HG03342 (cell line): ENCODE measurements around the gene RBBP5.

Experiments
- ATAC-seq: cut with Tn5 transposase; IDR thresholded peaks from one replicate; pipeline ENCODE4 v1.9.1; 2021; ENCODE audit warnings: mild to moderate bottlenecking, moderate library complexity; ENCODE audit not compliant: unreplicated experiment

RBBP5 gene

GRCh38 chr1:205059660-205060059, 62.1 kb downstream of the RBBP5 start:
- no peak for ATAC-seq

- ATAC-seq, result no peak
Observed at GRCh38 chr1:205058853-205059252, 62.9 kb downstream of the RBBP5 start.

DNA sequence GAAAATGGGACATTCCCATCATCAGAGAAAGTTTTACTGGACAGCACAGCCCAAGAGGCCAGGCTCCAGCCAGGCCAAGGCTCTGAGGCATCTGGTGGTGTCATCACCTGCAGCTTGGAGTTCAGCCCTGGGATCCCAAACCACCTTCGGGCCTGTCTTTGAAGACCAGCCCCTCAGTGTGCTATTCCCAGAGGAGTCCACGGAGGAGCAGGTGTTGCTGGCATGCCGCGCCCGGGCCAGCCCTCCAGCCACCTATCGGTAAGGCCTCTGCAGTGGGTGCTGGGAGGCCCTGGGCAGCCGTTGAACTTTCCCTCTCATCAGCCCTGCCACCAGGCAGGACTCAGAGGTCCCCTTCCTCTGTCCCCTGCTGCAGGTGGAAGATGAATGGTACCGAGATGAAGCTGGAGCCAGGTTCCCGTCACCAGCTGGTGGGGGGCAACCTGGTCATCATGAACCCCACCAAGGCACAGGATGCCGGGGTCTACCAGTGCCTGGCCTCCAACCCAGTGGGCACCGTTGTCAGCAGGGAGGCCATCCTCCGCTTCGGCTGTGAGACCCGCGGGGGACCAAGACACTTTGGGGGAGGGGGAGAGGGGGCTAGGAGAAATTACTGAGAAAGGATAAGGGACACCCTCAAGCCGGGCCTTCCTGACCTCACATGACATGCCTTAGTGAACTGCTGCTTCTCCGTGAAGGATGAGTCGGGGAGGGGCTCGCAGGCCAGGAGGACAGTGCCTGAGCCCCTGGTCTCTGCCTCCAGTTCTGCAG, 63.8 kb downstream of the RBBP5 start:
- ATAC-seq, result no peak

GRCh38 chr1:205056956-205057568, 64.7 kb downstream of the RBBP5 start:
- ATAC-seq, result no peak

DNA sequence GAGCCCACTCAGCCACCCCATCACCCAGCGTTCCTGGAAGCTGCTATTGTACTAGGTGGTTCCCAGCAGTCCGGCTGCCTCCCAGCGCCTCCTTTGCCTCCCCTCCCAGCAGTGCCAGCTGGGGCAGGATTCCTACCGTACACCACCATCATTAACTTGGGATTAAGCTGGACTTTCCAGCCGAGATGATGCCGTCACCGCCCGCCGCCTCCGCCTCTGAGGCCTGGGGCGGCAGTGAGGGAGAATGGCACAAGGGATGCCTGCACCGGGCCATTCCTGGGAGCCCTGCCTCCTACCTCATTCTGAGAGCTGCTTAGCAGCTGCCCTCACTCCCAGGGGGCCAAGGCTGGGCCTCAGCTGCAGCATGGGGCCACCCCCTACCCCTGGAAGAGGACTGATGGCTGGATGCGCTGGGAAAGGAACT, 65.6 kb downstream of the RBBP5 start:
- ATAC-seq, result no peak

DNA sequence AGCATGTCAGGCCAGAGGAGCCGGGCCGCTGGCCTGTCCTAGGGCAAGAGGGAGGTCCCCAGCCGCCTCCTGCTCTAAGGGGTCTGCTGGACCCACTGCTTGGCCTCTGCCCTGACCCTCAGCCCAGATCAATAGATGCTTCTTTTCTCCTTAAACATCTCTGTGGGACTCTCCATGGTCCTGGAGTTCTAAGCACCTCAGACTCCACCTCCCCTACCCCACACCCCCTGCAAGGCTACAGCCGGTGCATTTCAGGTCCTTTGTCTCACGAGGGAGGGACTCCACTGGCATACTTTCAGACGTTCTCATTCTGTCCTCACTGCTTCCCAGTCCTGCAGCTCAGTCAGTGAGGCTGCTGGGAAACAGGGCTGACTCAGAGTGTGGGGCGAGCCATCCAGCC, 67.8 kb downstream of the RBBP5 start:
- no peak for ATAC-seq

- ATAC-seq, result no peak
Observed at GRCh38 chr1:205053296-205053695, 68.5 kb downstream of the RBBP5 start.

GRCh38 chr1:205052690-205053089, 69.1 kb downstream of the RBBP5 start:
- ATAC-seq, result no peak

DNA sequence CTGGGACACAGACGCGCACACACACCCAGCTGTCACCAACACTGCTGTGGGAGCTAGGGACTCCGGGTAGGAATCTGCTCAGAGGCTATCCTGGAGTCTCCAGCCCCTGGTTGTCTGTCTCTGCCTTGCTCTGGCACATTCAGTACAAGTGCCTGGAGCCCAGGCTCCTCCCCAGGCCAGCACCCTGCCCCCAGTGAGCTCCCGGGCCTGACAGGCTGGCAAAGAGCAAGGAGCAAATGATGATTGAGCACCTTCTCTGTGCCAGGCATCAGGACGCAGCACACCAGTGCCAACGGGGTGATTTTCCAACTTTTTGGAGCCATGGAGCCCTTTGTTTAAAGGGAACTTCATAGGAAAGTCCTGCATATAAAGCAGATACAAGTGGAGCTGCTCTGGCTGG, 72.3 kb downstream of the RBBP5 start:
- ATAC-seq, result no peak

DNA sequence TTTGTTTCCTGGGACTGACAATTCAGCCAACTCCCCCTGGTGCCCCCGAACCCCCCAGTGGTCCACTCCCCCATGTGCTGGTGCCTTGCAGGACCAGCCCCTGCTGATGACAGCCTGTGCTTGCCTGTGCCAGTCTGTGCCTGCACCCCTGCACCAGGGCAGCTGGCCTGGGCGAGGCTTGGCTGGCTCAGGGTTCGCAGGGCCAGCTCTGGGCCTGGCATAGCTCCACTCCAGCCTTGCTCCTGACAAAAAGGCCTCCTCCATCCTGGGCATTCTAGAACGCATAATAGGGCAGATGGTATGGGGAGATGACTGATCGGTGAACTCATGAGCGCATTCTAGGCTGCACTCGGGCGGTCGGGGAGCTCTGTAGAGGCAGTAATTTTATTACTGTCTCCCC, 73.4 kb downstream of the RBBP5 start:
- no peak for ATAC-seq

DNA sequence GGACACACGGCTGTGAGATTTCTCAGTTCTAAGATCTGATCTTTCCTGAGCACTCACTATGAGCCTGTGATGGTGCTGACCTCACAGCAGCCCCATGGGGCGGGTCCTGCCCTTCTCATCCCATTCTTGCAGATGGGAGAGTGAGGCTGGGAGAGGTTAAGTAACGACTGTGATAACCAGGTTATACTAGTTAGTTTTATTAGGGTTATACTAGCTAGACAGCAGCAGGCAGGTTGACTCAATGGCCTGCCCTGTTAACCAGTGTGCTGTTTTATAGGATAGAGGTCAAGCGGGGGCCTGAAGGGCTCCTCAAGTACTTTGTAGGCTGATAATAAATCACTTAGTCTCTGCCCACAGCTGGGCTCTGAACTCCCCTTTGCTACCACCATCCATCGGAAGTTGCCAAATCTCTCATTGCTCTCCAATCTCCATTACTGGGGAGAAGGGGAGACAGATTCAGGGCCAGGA, 74.0 kb downstream of the RBBP5 start:
- no peak for ATAC-seq

DNA sequence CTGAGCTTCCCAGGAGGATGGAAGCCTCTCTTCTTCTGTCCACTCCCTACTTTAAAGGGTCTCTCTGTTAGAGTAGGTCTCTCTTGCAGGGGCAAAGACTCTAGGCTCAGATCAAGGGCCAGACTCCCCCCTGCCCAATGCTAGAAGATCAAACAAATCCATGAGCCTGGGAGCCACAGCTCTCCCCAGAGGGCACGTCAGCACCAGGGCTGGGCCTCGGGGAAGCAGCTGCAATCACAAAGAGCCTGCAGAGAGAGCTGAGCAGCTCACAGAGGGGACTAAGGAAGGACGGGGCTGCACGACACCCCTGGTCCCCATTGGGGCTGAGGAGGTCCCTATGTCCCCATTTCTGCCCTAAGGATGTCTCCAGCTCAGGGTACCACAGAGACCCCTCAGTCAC, 74.9 kb downstream of the RBBP5 start:
- no peak for ATAC-seq

DNA sequence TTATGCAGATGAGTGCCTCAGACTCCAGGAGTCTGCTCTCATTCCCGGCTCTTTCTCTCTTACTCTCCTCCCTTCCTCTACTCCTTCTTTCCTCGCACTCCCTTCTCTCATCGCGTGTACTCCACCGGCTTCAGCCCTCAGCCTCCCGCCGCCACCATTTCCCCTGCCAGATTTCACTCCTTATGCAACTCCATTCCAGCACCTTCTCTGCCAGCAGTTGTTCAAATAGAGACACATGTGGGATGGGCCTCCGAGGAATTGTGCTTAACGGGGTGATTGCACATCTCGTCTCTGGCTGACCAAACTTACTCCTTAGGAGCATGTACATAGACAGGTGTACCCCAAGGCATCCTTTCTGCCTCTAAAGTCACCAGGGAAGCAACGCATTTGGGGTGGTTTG, 76.6 kb downstream of the RBBP5 start:
- no peak for ATAC-seq

DNA sequence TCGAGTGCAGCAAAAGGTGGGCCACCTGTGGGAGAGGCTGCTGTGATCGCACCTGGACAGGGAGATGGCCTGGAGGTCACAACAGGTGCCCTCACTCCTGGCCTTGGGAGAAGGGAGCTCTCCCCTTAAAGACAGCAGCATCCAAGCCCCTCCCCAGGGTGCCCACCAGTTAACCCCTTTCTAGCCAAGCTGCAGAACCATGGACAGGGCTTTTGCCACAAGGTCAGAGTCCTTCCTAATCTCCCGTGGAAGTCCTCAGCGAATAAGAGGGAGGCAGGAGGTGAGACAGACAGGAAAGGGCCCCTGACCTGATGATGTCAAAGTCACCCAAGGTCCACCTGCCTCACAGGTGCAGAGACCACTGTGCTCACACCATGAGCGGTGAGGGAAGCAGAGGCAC, 77.0 kb downstream of the RBBP5 start:
- ATAC-seq, result no peak

DNA sequence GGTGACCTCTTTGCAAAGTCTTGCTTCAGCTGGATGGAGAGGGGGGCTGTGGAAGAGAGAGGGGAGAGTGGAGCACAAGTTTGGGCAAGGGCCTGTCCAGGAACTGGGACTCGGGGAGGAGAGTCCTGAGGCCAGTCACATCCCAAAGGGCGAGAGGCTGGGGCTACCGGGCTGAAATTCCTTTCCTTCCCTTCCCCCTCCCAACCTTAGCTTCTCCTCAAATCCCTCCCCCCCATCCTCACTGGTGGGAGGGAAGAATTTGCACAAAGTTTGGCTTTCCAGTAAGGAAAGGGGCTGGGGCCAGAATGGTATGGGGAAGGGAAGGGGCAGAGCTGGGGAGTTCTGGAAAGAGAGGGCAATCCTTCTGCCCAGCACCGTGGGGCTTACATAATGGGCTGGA, 77.9 kb downstream of the RBBP5 start:
- no peak for ATAC-seq

DNA sequence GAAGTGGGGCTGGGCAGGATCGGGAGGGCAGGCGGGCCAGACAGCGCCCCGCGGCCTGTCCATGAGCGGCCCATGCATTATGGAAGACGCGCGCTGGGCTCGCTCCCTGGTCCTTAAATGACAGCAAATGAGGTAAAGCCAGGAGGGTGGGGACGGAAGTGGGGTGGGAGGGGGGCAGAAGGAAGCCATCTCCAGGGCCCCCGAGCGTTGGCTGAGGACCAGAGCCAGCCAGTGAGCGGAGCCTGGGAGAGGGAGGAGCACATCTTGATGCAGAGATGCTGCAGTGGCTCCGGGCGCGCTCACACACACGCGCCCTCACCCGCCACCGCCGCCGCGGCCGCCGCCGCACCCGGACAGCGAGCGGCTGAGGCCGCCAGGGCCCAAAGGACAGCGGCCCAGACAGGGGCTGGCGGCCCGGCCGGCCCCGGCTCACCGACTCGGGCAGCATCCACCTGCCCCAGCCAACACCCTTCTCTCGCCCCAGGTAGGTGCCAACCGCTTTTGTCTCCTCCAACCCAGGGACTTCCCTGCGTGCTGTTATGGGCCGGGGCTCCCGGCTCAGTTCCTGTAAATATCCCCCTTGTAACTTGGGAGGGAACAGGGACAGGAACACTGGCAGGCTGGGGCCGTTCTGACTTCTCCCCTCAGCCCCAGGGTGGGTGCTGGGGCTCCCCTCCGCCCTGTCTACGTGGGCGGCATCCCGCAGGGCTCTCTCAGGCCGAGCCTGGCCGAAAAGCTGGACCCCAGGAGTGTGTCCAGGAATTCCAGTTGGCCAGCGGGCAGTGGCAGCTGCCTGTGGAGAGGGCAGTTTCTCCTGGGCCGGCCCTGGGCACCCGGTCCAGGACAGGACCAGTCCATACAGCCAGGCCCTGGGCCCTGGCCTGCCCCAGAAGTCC, 78.6 kb downstream of the RBBP5 start, which contains the start of gene CNTN2:
Gene CNTN2 (plus strand): TSS at position 302 of the 896 bp plus-strand sequence. CDS start 9,974 bp downstream, outside the sequence.
- no peak for ATAC-seq

GRCh38 chr1:205041998-205042910, 79.5 kb downstream of the RBBP5 start:
- ATAC-seq, result no peak

GRCh38 chr1:205041001-205041715, 80.6 kb downstream of the RBBP5 start:
- no peak for ATAC-seq

GRCh38 chr1:205038132-205038786, 83.5 kb downstream of the RBBP5 start:
- no peak for ATAC-seq
